Measurements from ENCODE around the gene KCNIP4. TPM values are rescaled to one million over a fixed set of nuclear protein-coding genes. Genes with fewer than 3 reads are reported as not detected.

KCNIP4 gene
- total and polyA plus RNA-seq, 10 of the 15 experiments (the other 5 are each of a cell fraction or from before 2014, with no cell fraction given) = 0.03 to 0.23 (median 0.13) TPM; not detected in 7

- H3K27me3 ChIP-seq (replicated peaks in 1 of 2; ENCODE audit: control insufficient read depth in 2 of 2, insufficient read depth in 2 of 2, low read length in 1 of 2) = no peaks in the 10 kb centered on the region
- in situ Hi-C loops (cut with MboI) = no loop called here
- H3K4me2 ChIP-seq (ENCODE audit: control insufficient read depth, insufficient read depth) = no peak overlapping the region
- ChIA-PET RAD21 (ENCODE audit: unreplicated experiment) (no interaction called here), SMC1A (ENCODE audit: uncharacterized antibody, unreplicated experiment) (no interaction called here), POLR2A (no interaction called here), CTCF (no interaction called here)
- WGBS (ENCODE audit: insufficient coverage, insufficient replicate concordance, low lambda C conversion rate, missing lambda C conversion rate) = 48% methylated on average over 1 of the region's 1 CpG
- H3K79me2 ChIP-seq (ENCODE audit: control insufficient read depth, insufficient read depth, low read length) = no peaks in the 10 kb centered on the region
- no peaks in the 10 kb centered on the region for H3K36me3 ChIP-seq (ENCODE audit: control insufficient read depth in 2 of 2, insufficient read depth in 2 of 2, low read length in 1 of 2)
- no TSS peak for BruUV-seq (replicated peaks)
- H2AFZ ChIP-seq (ENCODE audit: control insufficient read depth, low read depth, low read length) = no peak overlapping the region
- DNase-seq (ENCODE audit: low read depth, low spot score) (no peak), ATAC-seq (no peak), FAIRE-seq (no peak)
- H3K9ac ChIP-seq (ENCODE audit: control insufficient read depth, insufficient read depth, low read length) = no peak overlapping the region
- no peaks in the 10 kb centered on the region for H3K9me3 ChIP-seq (replicated peaks; ENCODE audit: control insufficient read depth, insufficient read depth, low read length)
- H3K27ac ChIP-seq (ENCODE audit: control insufficient read depth, insufficient read depth) = no peak overlapping the region
- TF ChIP-seq GATAD2B (conservative IDR thresholded peaks at IDR 0.05; ENCODE audit: low read depth) = no peak
- no peak for TF ChIP-seq NR2C1 (IDR thresholded peaks at IDR 0.05)
- no peak for TF ChIP-seq TCF12 (IDR thresholded peaks at IDR 0.05; ENCODE audit: low read depth, low read length)
- TF ChIP-seq NKRF (conservative IDR thresholded peaks at IDR 0.05) = no peak
- TF ChIP-seq ZNF207 (IDR thresholded peaks at IDR 0.05; ENCODE audit: borderline replicate concordance) = no peak
- no peak for TF ChIP-seq PAX8 (IDR thresholded peaks at IDR 0.05)
- TF ChIP-seq BCLAF1 (IDR thresholded peaks at IDR 0.05) = no peak
- no peak for TF ChIP-seq SREBF2 (IDR thresholded peaks at IDR 0.05; ENCODE audit: low read length)
- no peak for TF ChIP-seq ZNF622 (IDR thresholded peaks at IDR 0.05)
- no peak for TF ChIP-seq E4F1 (IDR thresholded peaks at IDR 0.05; ENCODE audit: borderline replicate concordance, partially characterized antibody)
- TF ChIP-seq SRF (IDR thresholded peaks at IDR 0.05; ENCODE audit: low read depth in 2 of 2, low read length in 2 of 2) = no peak
- no peak for TF ChIP-seq NFIC (IDR thresholded peaks at IDR 0.05; ENCODE audit: low read depth, low read length)
- no peak for TF ChIP-seq LARP7 (IDR thresholded peaks at IDR 0.05)
- no peak for TF ChIP-seq NBN (IDR thresholded peaks at IDR 0.05)
- no peaks in the 10 kb centered on the region for H4K20me1 ChIP-seq (ENCODE audit: control insufficient read depth, insufficient read depth)
- no peaks in the 10 kb centered on the region for H3K4me1 ChIP-seq (ENCODE audit: control insufficient read depth, insufficient read depth, low read length)
- intact Hi-C loops (cut with micrococcal nuclease; ENCODE audit: unreplicated experiment) = no loop called here
- no peak overlapping the region for H3K4me3 ChIP-seq
These were observed 30.6 kb upstream of the KCNIP4 start for GRCh38 chr4:21979196-21979595.

Data from GM12878 (cell line).